Mesodermal cell (in vitro differentiated cells): Measurements from ENCODE around the gene TXNRD3.

ENCODE experiments used
- H3K27ac ChIP-seq: 2 replicates; pipeline ENCODE4 v1.7.0; 2013; ENCODE audit warnings: mild to moderate bottlenecking, low read depth, low read length, moderate library complexity; ENCODE audit not compliant: severe bottlenecking
- H3K36me3 ChIP-seq: 2 replicates; pipeline ENCODE4 v1.7.1; 2013; ENCODE audit warnings: mild to moderate bottlenecking, low read length, moderate library complexity; ENCODE audit not compliant: control insufficient read depth, insufficient read depth
- H3K4me1 ChIP-seq: one replicate; pipeline ENCODE4 v1.7.1; 2013; ENCODE audit warnings: mild to moderate bottlenecking, low read length; ENCODE audit not compliant: insufficient read depth, control insufficient read depth, poor library complexity, severe bottlenecking
- H3K4me3 ChIP-seq: 2 replicates; pipeline ENCODE4 v1.7.0; 2013; ENCODE audit warnings: low read length, control low read depth, mild to moderate bottlenecking; ENCODE audit not compliant: insufficient read depth, poor library complexity, severe bottlenecking; ENCODE audit errors: extremely low read depth
- H3K9me3 ChIP-seq: 2 replicates; pipeline ENCODE4 v1.7.1; 2013; ENCODE audit warnings: mild to moderate bottlenecking, low read length, moderate library complexity; ENCODE audit not compliant: control insufficient read depth
- WGBS, 2 experiments: methylation state at CpG; one replicate each; pipeline ENCODE4 v1.1.5; 2013; ENCODE audit warnings: missing lambda C conversion rate in 2 of 2; ENCODE audit not compliant: insufficient coverage in 2 of 2; 5-methylcytosine and 5-hydroxymethylcytosine counted together

The TXNRD3 gene

GRCh38 chr3:126582311-126582710, 72.6 kb downstream of the TXNRD3 start:
- Histone ChIP-seq H3K36me3 (no peaks in the 10 kb centered on the region), H3K4me3 (no peak overlapping the region), H3K4me1 (no peaks in the 10 kb centered on the region), H3K9me3 (no peaks in the 10 kb centered on the region), H3K27ac (no peak overlapping the region)
- WGBS, 2 experiments: 91 to 94% methylated on average over 4 of the region's 4 CpGs

DNA sequence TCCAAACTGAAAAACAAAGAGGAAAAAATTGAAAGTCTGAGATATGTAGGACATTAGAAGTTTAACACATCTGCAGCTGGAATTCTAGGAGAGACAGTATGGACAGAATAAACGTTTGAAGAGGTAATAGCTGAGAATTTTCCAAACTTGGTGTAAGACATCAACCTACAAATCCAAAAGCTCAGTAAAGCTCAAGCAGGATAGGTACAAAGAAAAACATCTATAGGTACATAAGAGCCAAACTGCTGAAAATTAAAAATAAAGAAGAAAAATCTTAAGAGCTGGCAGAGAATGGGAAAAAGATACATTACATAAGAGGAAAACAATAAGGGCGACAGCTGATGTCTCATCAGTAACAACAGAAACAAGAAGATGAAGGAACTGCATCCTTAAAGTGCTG, 73.4 kb downstream of the TXNRD3 start:
- H3K27ac ChIP-seq: no peak overlapping the region
- H3K4me1 ChIP-seq: no peaks in the 10 kb centered on the region
- H3K4me3 ChIP-seq: no peak overlapping the region
- H3K36me3 ChIP-seq: no peaks in the 10 kb centered on the region
- WGBS, 2 experiments: no CpG with 5 or more reads among the region's 2 CpGs
- no peaks in the 10 kb centered on the region for H3K9me3 ChIP-seq

DNA sequence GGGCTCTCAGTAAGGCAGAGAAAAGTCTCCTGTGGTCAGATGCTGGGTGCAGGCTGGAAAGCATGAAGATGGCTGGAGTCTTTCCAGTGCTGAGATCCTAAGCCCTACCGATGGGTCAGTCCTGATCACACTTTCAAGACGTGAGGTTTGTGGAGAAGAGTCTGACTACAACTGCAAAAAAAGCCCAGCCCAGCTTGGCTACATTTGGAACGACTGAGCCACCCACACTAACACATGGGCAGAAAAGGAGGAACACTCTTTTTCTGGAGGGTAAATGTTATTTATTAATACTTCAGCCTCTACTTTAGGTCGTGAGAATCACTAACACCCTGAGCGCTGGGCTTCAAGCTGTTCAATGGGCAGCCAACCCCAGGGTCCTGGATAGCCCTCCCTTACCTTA, 74.2 kb downstream of the TXNRD3 start:
- 94% methylated on average over 2 of the region's 5 CpGs; no CpG with 5 or more reads in 1 of the 2 experiments for WGBS, 2 experiments

DNA sequence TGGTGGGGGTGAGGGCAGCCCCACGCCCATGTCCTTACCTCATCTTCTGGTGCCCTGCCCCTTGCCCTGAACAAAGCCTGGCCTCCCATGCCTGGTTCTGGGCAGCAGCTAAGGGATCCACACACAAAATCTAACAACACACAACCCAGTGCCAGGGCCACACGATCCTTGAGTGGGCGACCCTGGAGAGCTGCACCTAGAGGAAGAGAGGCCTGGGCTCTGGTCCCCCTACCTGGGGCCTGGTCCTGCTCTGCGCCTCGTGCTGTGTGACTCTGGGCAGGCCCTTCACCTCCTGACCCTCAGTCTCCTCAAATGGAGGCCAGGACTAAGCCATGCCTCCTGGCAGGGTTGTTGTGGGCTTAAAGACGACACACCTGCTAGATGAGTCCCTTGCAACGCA, 76.2 kb downstream of the TXNRD3 start:
- WGBS, 2 experiments: 85 to 88% methylated on average over 6 of the region's 7 CpGs
- no peaks in the 10 kb centered on the region for H3K4me1 ChIP-seq
- H3K9me3 ChIP-seq: no peaks in the 10 kb centered on the region
- no peak overlapping the region for H3K4me3 ChIP-seq
- no peaks in the 10 kb centered on the region for H3K36me3 ChIP-seq
- no peak overlapping the region for H3K27ac ChIP-seq

More for the DNA sequence above, 74.2 kb downstream of the TXNRD3 start:
- no peaks in the 10 kb centered on the region for H3K4me1 ChIP-seq
- H3K27ac ChIP-seq: no peak overlapping the region
- no peak overlapping the region for H3K4me3 ChIP-seq
- H3K9me3 ChIP-seq: no peaks in the 10 kb centered on the region
- no peaks in the 10 kb centered on the region for H3K36me3 ChIP-seq

GRCh38 chr3:126577261-126577660, 77.7 kb downstream of the TXNRD3 start:
- Histone ChIP-seq H3K36me3 (no peaks in the 10 kb centered on the region), H3K9me3 (no peaks in the 10 kb centered on the region), H3K27ac (no peak overlapping the region), H3K4me1 (no peaks in the 10 kb centered on the region), H3K4me3 (no peak overlapping the region)
- 78 to 88% methylated on average over 2 of the region's 2 CpGs for WGBS, 2 experiments

GRCh38 chr3:126573492-126574117, 81.3 kb downstream of the TXNRD3 start:
- no peak overlapping the region for H3K4me3 ChIP-seq
- H3K27ac ChIP-seq: no peak overlapping the region
- 95% methylated on average over 13 to 15 of the region's 15 CpGs for WGBS, 2 experiments
- H3K4me1 ChIP-seq: no peaks in the 10 kb centered on the region
- H3K9me3 ChIP-seq: no peaks in the 10 kb centered on the region
- H3K36me3 ChIP-seq: no peaks in the 10 kb centered on the region

DNA sequence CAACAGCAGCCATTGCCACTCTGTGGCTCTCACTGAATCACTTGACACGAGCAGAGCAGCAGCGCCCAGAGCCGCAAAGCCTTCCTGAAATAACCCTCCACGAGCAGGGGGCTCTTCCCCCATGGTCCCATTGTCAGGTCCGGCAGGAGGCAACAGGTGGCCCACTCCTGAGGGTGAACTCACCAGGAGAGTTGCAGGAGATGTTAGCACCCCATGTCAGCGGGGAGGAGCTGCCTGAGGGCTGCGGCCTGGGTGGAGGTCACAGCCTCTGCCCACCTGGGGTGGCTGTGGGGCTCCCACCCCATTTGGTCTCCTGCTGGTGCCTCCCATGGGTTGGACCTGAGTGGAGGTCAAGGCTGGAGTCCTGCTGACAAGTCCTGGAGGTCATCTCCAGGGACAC, 83.8 kb downstream of the TXNRD3 start:
- Histone ChIP-seq H3K4me3 (no peak overlapping the region), H3K27ac (no peak overlapping the region), H3K4me1 (no peaks in the 10 kb centered on the region), H3K9me3 (no peaks in the 10 kb centered on the region), H3K36me3 (no peaks in the 10 kb centered on the region)
- 90 to 93% methylated on average over 6 to 7 of the region's 7 CpGs for WGBS, 2 experiments

GRCh38 chr3:126570103-126570541, 84.8 kb downstream of the TXNRD3 start:
- Histone ChIP-seq H3K4me3 (no peak overlapping the region), H3K36me3 (no peaks in the 10 kb centered on the region), H3K9me3 (no peaks in the 10 kb centered on the region), H3K4me1 (no peaks in the 10 kb centered on the region), H3K27ac (no peak overlapping the region)
- 91 to 93% methylated on average over 3 of the region's 6 CpGs for WGBS, 2 experiments

DNA sequence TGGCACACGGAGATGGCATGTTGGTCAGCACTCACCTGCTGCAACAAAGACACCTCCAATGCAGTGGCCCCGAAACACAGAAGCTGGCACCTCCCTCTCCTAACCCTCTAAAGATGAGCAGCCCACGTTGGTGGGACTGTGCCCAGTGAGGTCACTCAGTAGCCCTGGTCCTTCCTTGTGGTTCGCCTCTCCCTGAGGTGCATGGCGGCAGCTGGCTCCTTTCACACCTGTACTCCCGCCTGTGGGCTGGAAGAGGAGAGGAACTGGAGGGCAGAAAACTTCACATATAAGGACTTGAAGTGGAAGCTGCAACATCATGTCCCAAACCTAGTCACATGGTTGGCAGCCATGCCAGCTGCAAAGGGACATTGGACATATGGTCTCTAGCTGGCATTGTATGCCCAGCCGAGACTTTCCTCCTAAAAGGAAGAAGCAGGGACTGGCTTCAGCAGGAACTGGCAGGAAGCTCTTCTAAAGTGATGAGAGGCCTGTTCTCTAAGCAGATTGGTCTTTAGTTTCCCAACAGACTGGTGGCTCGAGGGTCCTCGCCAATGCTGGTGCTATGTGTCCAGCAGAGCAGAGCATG, 85.4 kb downstream of the TXNRD3 start:
- no peak overlapping the region for H3K27ac ChIP-seq
- no peak overlapping the region for H3K4me3 ChIP-seq
- WGBS, 2 experiments: 89 to 91% methylated on average over 8 to 9 of the region's 9 CpGs
- H3K4me1 ChIP-seq: no peaks in the 10 kb centered on the region
- no peaks in the 10 kb centered on the region for H3K9me3 ChIP-seq
- no peaks in the 10 kb centered on the region for H3K36me3 ChIP-seq

GRCh38 chr3:126568776-126569342, 86.1 kb downstream of the TXNRD3 start:
- Histone ChIP-seq H3K9me3 (no peaks in the 10 kb centered on the region), H3K27ac (no peak overlapping the region), H3K4me1 (no peaks in the 10 kb centered on the region), H3K4me3 (no peak overlapping the region), H3K36me3 (no peaks in the 10 kb centered on the region)
- 75 to 88% methylated on average over 3 of the region's 3 CpGs for WGBS, 2 experiments
